IPS DF 6.9 (cell line): ENCODE measurements around the gene FBRSL1.
"Not testable (repeated sequence)": the region's sequence is repeated elsewhere in the genome, so short reads cannot be mapped to it uniquely, and the experiment has no call there.

Experiments used
- DNase-seq: peaks from one replicate; pipeline ENCODE4 v3.0.0-alpha.2; 2013; ENCODE audit warnings: low read depth, low spot score
- H3K27ac ChIP-seq: one replicate; pipeline ENCODE4 v1.5.1; 2013; ENCODE audit warnings: low read length, control low read depth
- H3K27me3 ChIP-seq: 2 replicates; pipeline ENCODE4 v1.6.1; 2013; ENCODE audit warnings: mild to moderate bottlenecking, low read length; ENCODE audit not compliant: control insufficient read depth, insufficient read depth
- H3K36me3 ChIP-seq: 2 replicates; pipeline ENCODE4 v1.6.1; 2013; ENCODE audit warnings: low read length; ENCODE audit not compliant: control insufficient read depth, insufficient read depth
- H3K4me1 ChIP-seq: 2 replicates; pipeline ENCODE4 v1.6.1; 2013; ENCODE audit warnings: low read length; ENCODE audit not compliant: control insufficient read depth, insufficient read depth
- H3K4me3 ChIP-seq: 2 replicates; pipeline ENCODE4 v1.5.1; 2013; ENCODE audit warnings: mild to moderate bottlenecking, low read length
- H3K9me3 ChIP-seq: 2 replicates; pipeline ENCODE4 v1.6.1; 2013; ENCODE audit warnings: low read length, inconsistent platforms; ENCODE audit not compliant: control insufficient read depth, insufficient read depth
- WGBS: extraction: QIAGEN DNeasy Blood & Tissue Kit; methylation state at CpG from one replicate; pipeline ENCODE4 v1.1.7; 2013; ENCODE audit warnings: mixed read lengths, missing lambda C conversion rate; ENCODE audit not compliant: insufficient read length, insufficient coverage; 5-methylcytosine and 5-hydroxymethylcytosine counted together

Gene FBRSL1

DNA sequence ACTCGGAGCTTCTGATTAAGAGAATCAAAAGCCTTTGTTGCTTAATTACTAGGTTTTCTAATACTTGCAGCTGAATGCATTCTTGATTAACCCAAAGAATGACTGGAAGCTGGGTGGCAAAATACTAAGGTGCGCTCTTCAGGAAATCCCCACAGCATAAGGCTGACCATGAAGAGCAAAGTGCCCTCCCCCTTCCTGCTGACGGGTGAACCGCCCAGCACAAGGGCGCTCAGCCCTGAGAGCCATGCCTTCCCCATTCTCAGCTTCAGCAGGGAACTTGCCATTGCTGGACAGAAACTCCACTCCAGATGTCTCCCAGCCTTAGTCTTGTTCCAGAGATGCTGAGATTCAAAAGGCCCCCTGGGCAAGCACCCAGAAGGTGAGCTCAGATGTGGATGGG, 27.2 kb upstream of the FBRSL1 start:
- Histone ChIP-seq H3K4me3 (no peak overlapping the region), H3K27me3 (peaks cover 14% of the 10 kb centered on the region; the same call in 1 of the 2 replicates), H3K27ac (no peak overlapping the region), H3K36me3 (no peaks in the 10 kb centered on the region; the same call in 1 of the 2 replicates), H3K4me1 (no peaks in the 10 kb centered on the region), H3K9me3 (no peaks in the 10 kb centered on the region)
- DNase-seq: no peak
- WGBS: no CpG with 5 or more reads among the region's 5 CpGs

DNA sequence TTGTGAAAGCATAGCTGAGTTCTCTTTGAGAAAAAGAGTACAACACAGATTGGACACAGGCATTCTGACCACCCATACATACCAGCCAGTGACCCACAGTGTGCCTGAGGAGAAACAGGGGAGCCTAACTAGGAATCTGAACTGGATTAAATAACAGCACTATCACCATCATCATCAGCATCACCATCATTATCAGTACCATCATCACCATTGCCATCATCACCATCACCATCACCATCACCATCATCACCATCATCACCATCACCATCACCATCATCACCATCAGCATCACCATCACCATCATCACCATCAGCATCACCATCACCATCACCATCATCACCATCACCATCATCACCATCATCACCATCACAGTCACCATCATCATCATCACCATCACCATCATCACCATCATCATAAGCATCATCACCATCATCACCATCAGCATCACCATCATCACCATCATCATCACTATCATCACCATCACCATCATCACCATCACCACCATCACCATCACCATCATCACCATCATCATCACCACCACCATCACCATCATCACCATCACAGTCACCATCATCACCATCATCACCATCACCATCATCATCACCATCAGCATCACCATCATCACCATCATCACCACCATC, 26.5 kb upstream of the FBRSL1 start:
- H3K27me3 ChIP-seq: peaks cover 16% of the 10 kb centered on the region

DNA sequence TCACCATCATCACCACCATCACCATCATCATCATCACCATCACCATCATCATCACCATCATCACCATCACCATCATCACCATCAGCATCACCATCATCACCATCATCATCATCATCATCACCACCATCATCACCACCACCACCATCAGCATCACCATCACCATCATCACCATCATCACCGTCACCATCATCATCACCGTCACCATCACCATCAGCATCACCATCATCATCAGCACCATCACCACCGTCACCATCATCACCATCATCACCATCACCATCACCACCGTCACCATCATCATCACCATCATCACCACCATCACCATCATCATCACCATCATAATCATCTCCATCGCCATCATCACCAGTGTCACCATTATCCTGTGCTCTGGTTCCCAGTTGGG, 25.6 kb upstream of the FBRSL1 start:
- not testable (repeated sequence) for H3K4me3 ChIP-seq, H3K4me1 ChIP-seq, H3K9me3 ChIP-seq, DNase-seq, H3K36me3 ChIP-seq, H3K27ac ChIP-seq
- peaks cover 13% of the 10 kb centered on the region for H3K27me3 ChIP-seq
- no CpG with 5 or more reads among the region's 5 CpGs for WGBS

More for the DNA sequence above, 26.5 kb upstream of the FBRSL1 start:
- not testable (repeated sequence) for DNase-seq, H3K9me3 ChIP-seq, H3K4me1 ChIP-seq, H3K36me3 ChIP-seq, H3K4me3 ChIP-seq, H3K27ac ChIP-seq

DNA sequence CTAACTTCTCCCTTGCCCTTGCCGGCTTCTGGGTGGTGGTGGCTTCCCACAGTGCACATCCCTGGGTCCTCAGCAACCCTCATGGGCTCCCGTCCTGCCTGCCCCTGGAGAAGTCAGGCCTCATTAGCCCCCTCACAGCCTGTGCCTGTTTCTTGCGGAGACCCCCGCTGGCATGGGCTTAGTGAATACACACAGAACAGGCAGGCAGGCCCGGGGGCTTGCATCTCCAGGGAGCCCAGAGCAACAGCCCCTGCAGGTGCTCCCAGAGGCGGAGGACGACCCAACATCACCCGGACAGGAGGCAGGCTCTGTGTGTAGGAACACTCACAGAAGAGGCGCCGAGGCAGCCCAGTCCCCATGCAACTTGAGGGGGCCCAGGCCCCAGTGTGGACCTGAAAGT, 25.1 kb upstream of the FBRSL1 start:
- H3K9me3 ChIP-seq: no peaks in the 10 kb centered on the region
- no peaks in the 10 kb centered on the region for H3K36me3 ChIP-seq
- no peaks in the 10 kb centered on the region for H3K4me1 ChIP-seq
- no peak for DNase-seq
- no CpG with 5 or more reads among the region's 10 CpGs for WGBS
- H3K4me3 ChIP-seq: no peak overlapping the region
- peaks cover 13% of the 10 kb centered on the region for H3K27me3 ChIP-seq
- no peak overlapping the region for H3K27ac ChIP-seq

DNA sequence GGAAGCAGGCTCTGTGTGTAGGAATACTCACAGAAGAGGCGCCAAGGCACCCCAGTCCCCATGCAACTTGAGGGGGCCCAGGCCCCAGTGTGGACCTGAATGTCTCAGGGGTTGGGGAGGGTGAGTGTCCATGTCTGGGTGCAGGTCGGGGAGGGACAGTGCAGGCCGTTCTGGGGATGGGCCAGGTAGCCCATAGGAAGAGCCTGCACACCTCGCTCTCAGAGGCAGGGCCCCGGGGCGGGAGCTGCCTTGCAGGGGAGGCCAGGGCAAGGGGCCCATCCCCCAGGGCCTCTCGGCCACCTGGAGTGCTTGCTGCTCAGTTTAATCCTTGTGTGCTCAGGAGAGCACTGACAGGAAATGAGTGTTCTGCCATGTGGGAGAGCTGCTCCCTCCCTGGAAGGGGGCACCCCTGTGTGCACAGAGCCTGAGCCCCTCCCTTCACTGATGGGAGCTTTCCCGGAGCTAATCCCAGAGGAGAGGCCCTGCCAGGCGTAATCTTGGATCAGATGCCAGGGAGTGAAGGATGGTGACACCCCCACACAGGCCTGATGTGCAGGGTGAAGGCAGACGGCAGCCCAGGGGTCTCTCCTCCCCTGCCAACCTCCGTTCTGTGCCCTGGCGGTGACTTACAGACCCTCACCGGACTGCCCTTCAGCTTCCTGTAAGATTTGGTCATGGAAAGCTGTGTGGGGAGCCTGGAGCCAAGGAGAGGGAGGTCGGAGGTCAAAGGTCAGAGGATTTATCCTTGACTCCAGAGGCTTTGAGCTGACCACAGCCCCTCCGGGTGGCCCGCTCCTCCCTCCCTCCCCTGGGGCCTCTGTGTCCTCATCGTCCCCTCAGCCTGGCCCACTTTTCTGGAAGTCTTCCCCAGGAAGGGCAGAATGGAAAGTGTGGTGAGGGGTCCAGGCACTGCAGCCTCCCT, 24.4 kb upstream of the FBRSL1 start:
- H3K27ac ChIP-seq: no peak overlapping the region
- H3K9me3 ChIP-seq: no peaks in the 10 kb centered on the region
- H3K36me3 ChIP-seq: no peaks in the 10 kb centered on the region
- no peak for DNase-seq
- H3K27me3 ChIP-seq: peaks cover 13% of the 10 kb centered on the region
- WGBS: no CpG with 5 or more reads among the region's 17 CpGs
- H3K4me3 ChIP-seq: no peak overlapping the region
- H3K4me1 ChIP-seq: no peaks in the 10 kb centered on the region

DNA sequence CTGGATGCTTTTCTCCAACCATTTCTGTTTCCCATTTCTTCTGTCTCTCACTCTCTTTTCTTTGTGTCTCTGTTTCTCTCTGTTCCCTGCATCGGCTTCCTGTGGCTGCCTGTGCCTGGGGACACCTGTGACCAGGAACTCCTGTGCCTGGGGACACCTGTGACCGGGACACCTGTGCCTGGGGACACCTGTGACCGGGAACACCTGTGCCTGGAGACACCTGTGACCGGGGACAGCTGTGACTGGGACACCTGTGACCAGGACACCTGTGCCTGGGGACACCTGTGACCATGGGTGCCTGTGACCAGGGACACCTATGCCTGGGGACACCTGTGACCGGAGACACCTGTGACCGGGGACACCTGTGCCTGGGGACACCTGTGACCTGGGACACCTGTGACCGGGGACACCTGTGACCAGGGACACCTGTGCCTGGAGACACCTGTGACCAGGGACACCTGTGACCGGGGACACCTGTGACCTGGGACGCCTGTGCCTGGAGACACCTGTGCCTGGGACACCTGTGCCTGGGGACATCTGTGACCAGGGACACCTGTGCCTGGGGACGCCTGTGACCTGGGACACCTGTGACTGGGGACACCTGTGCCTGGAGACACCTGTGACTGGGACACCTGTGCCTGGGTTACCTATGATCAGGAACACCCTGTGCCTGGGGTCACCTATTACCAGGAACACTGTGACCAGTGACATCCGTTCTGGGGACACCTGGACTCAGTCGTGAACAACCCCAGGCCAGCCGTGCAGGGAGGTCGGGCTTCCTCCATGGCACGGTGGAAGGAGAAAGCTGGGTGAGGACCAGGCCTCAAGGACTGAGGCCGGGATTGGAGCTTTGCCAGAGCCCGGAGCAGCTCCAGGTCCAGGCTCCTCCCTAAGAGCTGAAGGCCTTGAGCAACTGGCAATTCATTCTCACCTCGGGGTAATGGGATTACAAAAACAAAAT, 23.4 kb upstream of the FBRSL1 start:
- no peak for DNase-seq
- Histone ChIP-seq H3K4me1 (no peaks in the 10 kb centered on the region), H3K36me3 (no peaks in the 10 kb centered on the region), H3K27me3 (peaks cover 10% of the 10 kb centered on the region), H3K27ac (no peak overlapping the region), H3K4me3 (no peak overlapping the region), H3K9me3 (no peaks in the 10 kb centered on the region)
- no CpG with 5 or more reads among the region's 18 CpGs for WGBS

DNA sequence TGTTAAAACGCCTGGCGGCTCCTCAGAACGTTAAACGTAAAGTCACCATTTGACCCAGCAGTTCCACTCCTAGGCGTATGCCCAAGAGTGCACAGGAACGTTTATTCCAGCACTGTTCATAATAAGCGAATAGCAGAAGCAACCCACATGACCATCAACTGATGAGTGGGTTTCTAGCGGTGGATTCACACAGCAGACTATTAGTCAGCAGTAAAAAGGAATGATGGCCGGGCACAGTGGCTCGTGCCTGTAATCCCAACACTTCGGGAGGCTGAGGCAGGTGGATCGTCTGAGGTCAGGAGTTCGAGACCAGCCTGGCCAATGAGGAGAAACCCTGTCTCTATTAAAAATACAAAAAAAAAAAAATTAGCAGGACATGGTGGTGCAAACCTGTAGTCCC, 22.4 kb upstream of the FBRSL1 start:
- Histone ChIP-seq H3K27me3 (peaks cover 4% of the 10 kb centered on the region), H3K4me1 (no peaks in the 10 kb centered on the region), H3K36me3 (no peaks in the 10 kb centered on the region), H3K4me3 (no peak overlapping the region), H3K27ac (no peak overlapping the region), H3K9me3 (no peaks in the 10 kb centered on the region)
- DNase-seq: no peak
- WGBS: no CpG with 5 or more reads among the region's 13 CpGs

DNA sequence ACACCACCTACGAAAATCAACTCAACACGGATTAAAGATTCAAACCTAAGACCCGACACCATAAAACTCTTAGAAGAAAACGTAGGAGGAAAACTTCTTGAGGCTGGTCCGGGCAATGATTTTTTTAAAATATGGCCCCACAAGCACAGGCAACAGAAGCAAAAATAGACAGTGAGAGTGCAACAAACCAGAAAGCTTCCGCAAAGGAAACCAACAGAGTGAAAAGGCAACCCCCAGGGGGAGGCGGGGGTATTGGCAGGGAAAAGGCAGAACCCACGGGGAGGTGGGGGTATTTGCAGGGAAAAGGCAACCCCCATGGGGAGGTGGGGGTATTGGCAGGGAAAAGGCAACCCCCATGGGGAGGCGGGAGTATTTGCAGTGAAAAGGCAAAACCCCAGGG, 20.5 kb upstream of the FBRSL1 start:
- DNase-seq: no peak
- Histone ChIP-seq H3K27me3 (peaks cover 2% of the 10 kb centered on the region), H3K4me3 (no peak overlapping the region), H3K4me1 (no peaks in the 10 kb centered on the region), H3K9me3 (no peaks in the 10 kb centered on the region), H3K27ac (no peak overlapping the region), H3K36me3 (no peaks in the 10 kb centered on the region)
- WGBS: no CpG with 5 or more reads among the region's 9 CpGs

DNA sequence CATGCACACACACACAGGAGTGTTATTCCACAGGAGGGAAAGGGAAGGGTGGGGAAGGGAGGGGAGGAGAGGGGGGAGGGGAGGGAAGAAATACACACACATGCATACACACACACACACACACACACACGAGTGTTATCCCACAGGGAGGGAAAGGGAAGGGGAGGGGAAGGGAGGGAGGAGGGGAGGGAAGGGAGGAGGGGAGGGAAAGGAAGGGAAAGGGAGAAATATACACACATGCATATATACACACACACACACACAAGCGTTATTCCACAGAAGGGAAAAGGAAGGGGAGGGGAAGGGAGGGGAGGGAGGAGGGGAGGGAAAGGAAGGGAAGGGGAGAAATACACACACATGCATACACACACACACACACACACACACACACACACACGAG, 19.6 kb upstream of the FBRSL1 start:
- no peaks in the 10 kb centered on the region; the same call in 1 of the 2 replicates for H3K4me1 ChIP-seq
- no CpG with 5 or more reads among the region's 3 CpGs for WGBS
- no peak overlapping the region for H3K4me3 ChIP-seq
- H3K27me3 ChIP-seq: peaks cover 2% of the 10 kb centered on the region
- H3K27ac ChIP-seq: no peak overlapping the region
- H3K9me3 ChIP-seq: no peaks in the 10 kb centered on the region
- DNase-seq: no peak
- H3K36me3 ChIP-seq: no peaks in the 10 kb centered on the region
